Fibroblast of pulmonary artery (primary cell): Measurements from ENCODE around the gene PNPT1.
"Not testable (repeated sequence)": the region's sequence is repeated elsewhere in the genome, so short reads cannot be mapped to it uniquely, and the experiment has no call there.

ENCODE experiments used
- DNase-seq: peaks from one replicate; pipeline ENCODE4 v3.0.0-alpha.2; 2010; ENCODE audit warnings: low read depth
- H3K4me3 ChIP-seq: replicated peaks from 2 replicates; pipeline ENCODE4 v1.5.1; 2011; ENCODE audit warnings: low read depth, mild to moderate bottlenecking, control low read depth, low read length, moderate library complexity
- CTCF ChIP-seq: IDR thresholded peaks from 2 replicates; pipeline ENCODE4 v1.5.1; 2011; ENCODE audit warnings: mild to moderate bottlenecking, control low read depth, low read length, inconsistent platforms; ENCODE audit errors: missing control alignments

Gene PNPT1

GRCh38 chr2:55710025-55710424, 16.4 kb upstream of the PNPT1 start:
- no peak for TF ChIP-seq CTCF
- no peak for DNase-seq
- no peak overlapping the region for H3K4me3 ChIP-seq

GRCh38 chr2:55707751-55708150, 14.1 kb upstream of the PNPT1 start:
- H3K4me3 ChIP-seq, result no peak overlapping the region
- DNase-seq, result no peak
- no peak for TF ChIP-seq CTCF

- not testable (repeated sequence) for H3K4me3 ChIP-seq, DNase-seq
Measured at GRCh38 chr2:55706258-55706657, 12.6 kb upstream of the PNPT1 start.

GRCh38 chr2:55705027-55705653, 11.5 kb upstream of the PNPT1 start:
- DNase-seq, result no peak
- H3K4me3 ChIP-seq, result no peak overlapping the region
- TF ChIP-seq CTCF, result no peak

- no peak for TF ChIP-seq CTCF
- DNase-seq, result no peak
- no peak overlapping the region for H3K4me3 ChIP-seq
Measured at GRCh38 chr2:55703350-55703749, 9.7 kb upstream of the PNPT1 start.

- DNase-seq, result not testable (repeated sequence)
- peak overlapping the region; percentile 100 for H3K4me3 ChIP-seq
Measured at GRCh38 chr2:55692740-55693139, 904 bp downstream of the PNPT1 start.

- DNase-seq, result no peak
- TF ChIP-seq CTCF, result no peak
- no peak overlapping the region for H3K4me3 ChIP-seq
Measured at GRCh38 chr2:55672630-55673029, 21.0 kb downstream of the PNPT1 start.

GRCh38 chr2:55668956-55669355, 24.7 kb downstream of the PNPT1 start:
- H3K4me3 ChIP-seq, result no peak overlapping the region
- no peak for DNase-seq
- no peak for TF ChIP-seq CTCF
